ENCODE measurements around the gene LIPI. TPM values are rescaled to one million over a fixed set of nuclear protein-coding genes. Genes with fewer than 3 reads are reported as not detected.

LIPI gene
- total and polyA plus RNA-seq, 2 experiments from 2014 or later = not detected

DNA sequence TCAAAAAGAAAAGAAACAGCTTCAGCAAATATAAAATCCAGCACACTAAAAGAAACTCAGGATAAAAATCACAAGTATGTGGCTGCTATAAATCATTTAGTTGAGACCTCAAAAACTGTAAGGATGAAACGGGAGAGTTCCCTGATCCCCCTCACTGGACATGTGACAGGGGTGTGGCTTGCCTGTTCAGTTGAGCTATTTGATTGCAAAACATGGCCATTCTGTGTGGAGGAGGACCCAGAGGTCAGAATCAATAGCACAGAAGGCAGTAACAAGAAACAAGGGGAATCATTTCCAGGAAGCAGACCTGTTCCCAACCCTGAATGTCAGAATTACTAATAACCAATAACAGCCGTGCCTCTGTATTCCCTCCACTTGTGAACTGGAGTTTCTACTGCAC is 33.1 kb upstream of the LIPI start:
- no peak overlapping the region for H3K4me3 ChIP-seq
- no peaks in the 10 kb centered on the region for H3K36me3 ChIP-seq (ENCODE audit: insufficient read depth)
- no peaks in the 10 kb centered on the region for H3K79me2 ChIP-seq (replicated peaks; ENCODE audit: insufficient read depth)
- H3K27ac Mint-ChIP-seq = no peak overlapping the region
- no peaks in the 10 kb centered on the region for H3K9me3 Mint-ChIP-seq
- peaks cover 11% of the 10 kb centered on the region; the same call in 2 of the 3 replicates for H3K4me1 Mint-ChIP-seq
- H2AFZ ChIP-seq = peak overlapping the region; percentile 19; the same call in 1 of the 2 replicates
- no peaks in the 10 kb centered on the region for H4K20me1 ChIP-seq (replicated peaks; ENCODE audit: insufficient read depth)
- DNase-seq (ENCODE audit: low spot score) = no peak
- ATAC-seq = no peak
- no peak for TF ChIP-seq EZH2phosphoT487 (IDR thresholded peaks at IDR 0.05; ENCODE audit: unreplicated experiment)
- no peak for TF ChIP-seq POLR2AphosphoS5 (IDR thresholded peaks at IDR 0.05; ENCODE audit: low read depth)
- TF ChIP-seq EZH2 (IDR thresholded peaks at IDR 0.05; ENCODE audit: low read depth, unreplicated experiment) = no peak
- TF ChIP-seq, protein P1, sequence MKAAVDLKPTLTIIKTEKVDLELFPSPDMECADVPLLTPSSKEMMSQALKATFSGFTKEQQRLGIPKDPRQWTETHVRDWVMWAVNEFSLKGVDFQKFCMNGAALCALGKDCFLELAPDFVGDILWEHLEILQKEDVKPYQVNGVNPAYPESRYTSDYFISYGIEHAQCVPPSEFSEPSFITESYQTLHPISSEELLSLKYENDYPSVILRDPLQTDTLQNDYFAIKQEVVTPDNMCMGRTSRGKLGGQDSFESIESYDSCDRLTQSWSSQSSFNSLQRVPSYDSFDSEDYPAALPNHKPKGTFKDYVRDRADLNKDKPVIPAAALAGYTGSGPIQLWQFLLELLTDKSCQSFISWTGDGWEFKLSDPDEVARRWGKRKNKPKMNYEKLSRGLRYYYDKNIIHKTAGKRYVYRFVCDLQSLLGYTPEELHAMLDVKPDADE (IDR thresholded peaks at IDR 0.05) = no peak
- no peak for TF ChIP-seq NANOG (IDR thresholded peaks at IDR 0.05; ENCODE audit: borderline replicate concordance)
- H3F3A ChIP-seq (replicated peaks; ENCODE audit: low read depth) = no peaks in the 10 kb centered on the region
- H3K4me2 ChIP-seq = no peak overlapping the region
- H3K4me1 ChIP-seq (ENCODE audit: insufficient read depth) = peaks cover 6% of the 10 kb centered on the region; the same call in 1 of the 2 replicates
- no peaks in the 10 kb centered on the region for H3K27me3 ChIP-seq (ENCODE audit: insufficient read depth)
- H3K27ac ChIP-seq (ENCODE audit: low read depth) = no peak overlapping the region
- H3K4me3 Mint-ChIP-seq = no peak overlapping the region
- peaks cover 7% of the 10 kb centered on the region; the same call in 1 of the 2 replicates for H3K9me2 ChIP-seq (ENCODE audit: insufficient read depth)
- H3K36me3 Mint-ChIP-seq (ENCODE audit: low read depth) = no peaks in the 10 kb centered on the region
- H3K27me3 Mint-ChIP-seq (ENCODE audit: insufficient read depth, low read depth, poor library complexity) = peaks cover 2% of the 10 kb centered on the region

DNA sequence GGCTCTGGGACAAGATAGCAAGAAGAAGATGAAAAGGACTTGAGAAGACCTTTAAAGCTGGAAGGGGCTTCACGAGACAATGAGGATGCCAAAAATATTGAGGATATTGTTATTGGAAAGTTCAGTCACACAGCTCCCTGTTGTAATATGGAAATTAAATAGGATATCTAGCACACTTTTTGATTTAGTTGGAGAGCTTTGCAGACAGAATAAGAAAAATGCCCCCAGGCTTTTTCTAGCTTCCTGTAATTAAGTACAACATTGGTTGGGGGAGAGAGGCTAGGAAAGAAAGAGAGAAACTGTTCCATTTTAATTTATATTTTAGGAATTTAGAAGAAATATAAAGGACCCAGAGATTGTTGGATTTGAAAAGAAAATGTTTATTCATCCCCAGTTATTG is 32.7 kb upstream of the LIPI start:
- DNase-seq (ENCODE audit: low spot score) = no peak
- Histone ChIP-seq H3K4me1 (ENCODE audit: insufficient read depth) (peaks cover 11% of the 10 kb centered on the region; the same call in 1 of the 2 replicates), H2AFZ (no peak overlapping the region; the same call in 1 of the 2 replicates), H3K36me3 (ENCODE audit: insufficient read depth) (no peaks in the 10 kb centered on the region), H3K27me3 (ENCODE audit: insufficient read depth) (no peaks in the 10 kb centered on the region), H3K27ac (ENCODE audit: low read depth) (no peak overlapping the region), H3K9me2 (ENCODE audit: insufficient read depth) (peaks cover 7% of the 10 kb centered on the region; the same call in 1 of the 2 replicates), H4K20me1 (replicated peaks; ENCODE audit: insufficient read depth) (no peaks in the 10 kb centered on the region), H3F3A (replicated peaks; ENCODE audit: low read depth) (no peaks in the 10 kb centered on the region), H3K4me2 (no peak overlapping the region), H3K4me3 (no peak overlapping the region), H3K79me2 (replicated peaks; ENCODE audit: insufficient read depth) (no peaks in the 10 kb centered on the region)
- no peaks in the 10 kb centered on the region for H3K9me3 Mint-ChIP-seq
- no peak overlapping the region for H3K4me3 Mint-ChIP-seq
- H3K27me3 Mint-ChIP-seq (ENCODE audit: insufficient read depth, low read depth, poor library complexity) = peaks cover 2% of the 10 kb centered on the region
- H3K36me3 Mint-ChIP-seq (ENCODE audit: low read depth) = no peaks in the 10 kb centered on the region
- peaks cover 14% of the 10 kb centered on the region; the same call in 2 of the 3 replicates for H3K4me1 Mint-ChIP-seq
- TF ChIP-seq EZH2 (IDR thresholded peaks at IDR 0.05; ENCODE audit: low read depth, unreplicated experiment) = no peak
- no peak for TF ChIP-seq JUNB (IDR thresholded peaks at IDR 0.05; ENCODE audit: unreplicated experiment)
- no peak for TF ChIP-seq ZNF331 (CRISPR knock-in tag; IDR thresholded peaks at IDR 0.05; ENCODE audit: low read depth)
- TF ChIP-seq, protein P2, sequence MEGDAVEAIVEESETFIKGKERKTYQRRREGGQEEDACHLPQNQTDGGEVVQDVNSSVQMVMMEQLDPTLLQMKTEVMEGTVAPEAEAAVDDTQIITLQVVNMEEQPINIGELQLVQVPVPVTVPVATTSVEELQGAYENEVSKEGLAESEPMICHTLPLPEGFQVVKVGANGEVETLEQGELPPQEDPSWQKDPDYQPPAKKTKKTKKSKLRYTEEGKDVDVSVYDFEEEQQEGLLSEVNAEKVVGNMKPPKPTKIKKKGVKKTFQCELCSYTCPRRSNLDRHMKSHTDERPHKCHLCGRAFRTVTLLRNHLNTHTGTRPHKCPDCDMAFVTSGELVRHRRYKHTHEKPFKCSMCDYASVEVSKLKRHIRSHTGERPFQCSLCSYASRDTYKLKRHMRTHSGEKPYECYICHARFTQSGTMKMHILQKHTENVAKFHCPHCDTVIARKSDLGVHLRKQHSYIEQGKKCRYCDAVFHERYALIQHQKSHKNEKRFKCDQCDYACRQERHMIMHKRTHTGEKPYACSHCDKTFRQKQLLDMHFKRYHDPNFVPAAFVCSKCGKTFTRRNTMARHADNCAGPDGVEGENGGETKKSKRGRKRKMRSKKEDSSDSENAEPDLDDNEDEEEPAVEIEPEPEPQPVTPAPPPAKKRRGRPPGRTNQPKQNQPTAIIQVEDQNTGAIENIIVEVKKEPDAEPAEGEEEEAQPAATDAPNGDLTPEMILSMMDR (conservative IDR thresholded peaks at IDR 0.05; ENCODE audit: low read depth in 2 of 2) = no peak
- TF ChIP-seq, protein P3, sequence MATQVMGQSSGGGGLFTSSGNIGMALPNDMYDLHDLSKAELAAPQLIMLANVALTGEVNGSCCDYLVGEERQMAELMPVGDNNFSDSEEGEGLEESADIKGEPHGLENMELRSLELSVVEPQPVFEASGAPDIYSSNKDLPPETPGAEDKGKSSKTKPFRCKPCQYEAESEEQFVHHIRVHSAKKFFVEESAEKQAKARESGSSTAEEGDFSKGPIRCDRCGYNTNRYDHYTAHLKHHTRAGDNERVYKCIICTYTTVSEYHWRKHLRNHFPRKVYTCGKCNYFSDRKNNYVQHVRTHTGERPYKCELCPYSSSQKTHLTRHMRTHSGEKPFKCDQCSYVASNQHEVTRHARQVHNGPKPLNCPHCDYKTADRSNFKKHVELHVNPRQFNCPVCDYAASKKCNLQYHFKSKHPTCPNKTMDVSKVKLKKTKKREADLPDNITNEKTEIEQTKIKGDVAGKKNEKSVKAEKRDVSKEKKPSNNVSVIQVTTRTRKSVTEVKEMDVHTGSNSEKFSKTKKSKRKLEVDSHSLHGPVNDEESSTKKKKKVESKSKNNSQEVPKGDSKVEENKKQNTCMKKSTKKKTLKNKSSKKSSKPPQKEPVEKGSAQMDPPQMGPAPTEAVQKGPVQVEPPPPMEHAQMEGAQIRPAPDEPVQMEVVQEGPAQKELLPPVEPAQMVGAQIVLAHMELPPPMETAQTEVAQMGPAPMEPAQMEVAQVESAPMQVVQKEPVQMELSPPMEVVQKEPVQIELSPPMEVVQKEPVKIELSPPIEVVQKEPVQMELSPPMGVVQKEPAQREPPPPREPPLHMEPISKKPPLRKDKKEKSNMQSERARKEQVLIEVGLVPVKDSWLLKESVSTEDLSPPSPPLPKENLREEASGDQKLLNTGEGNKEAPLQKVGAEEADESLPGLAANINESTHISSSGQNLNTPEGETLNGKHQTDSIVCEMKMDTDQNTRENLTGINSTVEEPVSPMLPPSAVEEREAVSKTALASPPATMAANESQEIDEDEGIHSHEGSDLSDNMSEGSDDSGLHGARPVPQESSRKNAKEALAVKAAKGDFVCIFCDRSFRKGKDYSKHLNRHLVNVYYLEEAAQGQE (IDR thresholded peaks at IDR 0.05; ENCODE audit: unreplicated experiment) = no peak
- TF ChIP-seq, protein P1 (IDR thresholded peaks at IDR 0.05) = no peak
- no peak for TF ChIP-seq CREB1 (CRISPR knock-in tag; IDR thresholded peaks at IDR 0.05; ENCODE audit: low read depth)
- no peak for ATAC-seq
- H3K27ac Mint-ChIP-seq = no peak overlapping the region

Measured in GM23338 (cell line).